Measurements from ENCODE around the gene GLI2. TPM values are rescaled to one million over a fixed set of nuclear protein-coding genes. Genes with fewer than 3 reads are reported as not detected.

Gene GLI2
- polyA plus RNA-seq, 3 donors: not detected

- H4K20me1 ChIP-seq (ENCODE audit: insufficient read depth, low read length): no peaks in the 10 kb centered on the region
Measured at GRCh38 chr2:120747281-120747680, 11.6 kb downstream of the GLI2 start.

GRCh38 chr2:120747706-120748105, 12.0 kb downstream of the GLI2 start:
- H3K4me1 ChIP-seq (ENCODE audit: control insufficient read depth in 1 of 2, insufficient read depth in 2 of 2, low read length in 2 of 2): no peaks in the 10 kb centered on the region
- intact Hi-C loops (cut with micrococcal nuclease): no loop called here
- H3K4me1 Mint-ChIP-seq: no peaks in the 10 kb centered on the region
- no peak overlapping the region for H3K4me3 ChIP-seq (replicated peaks in 1 of 3; ENCODE audit: low read depth in 2 of 3, low read length in 3 of 3)
- H3K9ac ChIP-seq (ENCODE audit: insufficient read depth, low read length, poor library complexity, severe bottlenecking): no peak overlapping the region
- peaks cover 14 to 19% of the 10 kb centered on the region in 2 donors for H3K27me3 ChIP-seq (ENCODE audit: control insufficient read depth in 2 of 2, insufficient read depth in 2 of 2, low read length in 2 of 2)
- no peak overlapping the region for H3K27ac Mint-ChIP-seq
- no peaks in the 10 kb centered on the region for H3K36me3 Mint-ChIP-seq
- peaks cover 0 to 1% (median 0%) of the 10 kb centered on the region in 7 donors for H3K9me3 Mint-ChIP-seq
- no peaks in the 10 kb centered on the region for H3K36me3 ChIP-seq (replicated peaks in 1 of 2; ENCODE audit: control insufficient read depth in 1 of 2, insufficient read depth in 2 of 2, low read length in 2 of 2)
- DNase-seq: no peak
- 97% methylated on average over 5 of the region's 7 CpGs for WGBS (ENCODE audit: insufficient coverage)
- H2AFZ ChIP-seq (ENCODE audit: insufficient read depth, low read depth, low read length, poor library complexity, severe bottlenecking): no peak overlapping the region
- no peaks in the 10 kb centered on the region for H3K9me3 ChIP-seq (replicated peaks in 1 of 2; ENCODE audit: control insufficient read depth in 1 of 2, insufficient read depth in 1 of 2, low read length in 2 of 2)
- H3K79me2 ChIP-seq (ENCODE audit: insufficient read depth, low read length): no peaks in the 10 kb centered on the region
- peaks cover 23 to 25% (median 25%) of the 10 kb centered on the region in 3 donors for H3K27me3 Mint-ChIP-seq (ENCODE audit: low read depth in 3 of 3)
- no peak for TF ChIP-seq CTCF (IDR thresholded peaks at IDR 0.05)
- no peaks in the 10 kb centered on the region for H4K20me1 ChIP-seq (ENCODE audit: insufficient read depth, low read length)
- H3K4me3 Mint-ChIP-seq: no peak overlapping the region
- no peak overlapping the region for H3K27ac ChIP-seq (ENCODE audit: low read depth in 1 of 2, low read length in 2 of 2)
- H3K4me2 ChIP-seq (replicated peaks; ENCODE audit: extremely low read depth, low read length, poor library complexity, severe bottlenecking): no peak overlapping the region

More at GRCh38 chr2:120747281-120747680, 11.6 kb downstream of the GLI2 start:
- Histone ChIP-seq H3K4me1 (ENCODE audit: control insufficient read depth in 1 of 2, insufficient read depth in 2 of 2, low read length in 2 of 2) (no peaks in the 10 kb centered on the region), H3K9me3 (replicated peaks in 1 of 2; ENCODE audit: control insufficient read depth in 1 of 2, insufficient read depth in 1 of 2, low read length in 2 of 2) (no peaks in the 10 kb centered on the region), H3K79me2 (ENCODE audit: insufficient read depth, low read length) (no peaks in the 10 kb centered on the region), H3K4me3 (replicated peaks in 1 of 3; ENCODE audit: low read depth in 2 of 3, low read length in 3 of 3) (no peak overlapping the region), H3K9ac (ENCODE audit: insufficient read depth, low read length, poor library complexity, severe bottlenecking) (no peak overlapping the region), H2AFZ (ENCODE audit: insufficient read depth, low read depth, low read length, poor library complexity, severe bottlenecking) (no peak overlapping the region), H3K27me3 (ENCODE audit: control insufficient read depth in 2 of 2, insufficient read depth in 2 of 2, low read length in 2 of 2) (peaks cover 18 to 23% of the 10 kb centered on the region in 2 donors), H3K4me2 (replicated peaks; ENCODE audit: extremely low read depth, low read length, poor library complexity, severe bottlenecking) (no peak overlapping the region), H3K27ac (ENCODE audit: low read depth in 1 of 2, low read length in 2 of 2) (no peak overlapping the region), H3K36me3 (replicated peaks in 1 of 2; ENCODE audit: control insufficient read depth in 1 of 2, insufficient read depth in 2 of 2, low read length in 2 of 2) (no peaks in the 10 kb centered on the region)
- WGBS (ENCODE audit: insufficient coverage): 85% methylated on average over 2 of the region's 2 CpGs
- TF ChIP-seq CTCF (IDR thresholded peaks at IDR 0.05): no peak
- Mint-ChIP-seq H3K27ac (no peak overlapping the region), H3K4me3 (no peak overlapping the region), H3K36me3 (no peaks in the 10 kb centered on the region), H3K9me3 (peaks cover 0 to 1% (median 0%) of the 10 kb centered on the region in 7 donors), H3K4me1 (no peaks in the 10 kb centered on the region), H3K27me3 (ENCODE audit: low read depth in 3 of 3) (peaks cover 28 to 29% (median 28%) of the 10 kb centered on the region in 3 donors)
- intact Hi-C loops (cut with micrococcal nuclease): no loop called here
- no peak for DNase-seq

Data from CD14-positive monocyte (primary cell).